Body of pancreas (tissue), 4 donors: ENCODE measurements around the gene MRPS16.

Experiments used
- CTCF ChIP-seq, 7 experiments: fragments of 450-650 bp in 4 of 7; fragments of 200-600 bp in 3 of 7; sonication (generic) in 3 of 7; IDR thresholded peaks; one replicate each; pipeline ENCODE4 v1.5.1; 2016 to 2019; ENCODE audit warnings: antibody characterized with exemption in 7 of 7
- POLR2A ChIP-seq, 3 donors: fragments of 450-650 bp; IDR thresholded peaks; one replicate each; pipeline ENCODE4 v1.6.1; 2016; ENCODE audit warnings: antibody characterized with exemption in 3 of 3, mild to moderate bottlenecking in 2 of 3

- no peak for TF ChIP-seq POLR2A (IDR thresholded peaks at IDR 0.05)
- TF ChIP-seq CTCF (IDR thresholded peaks at IDR 0.05), result no peak
Observed at GRCh38 chr10:73205890-73206289, 46.6 kb downstream of the MRPS16 start.
